ENCODE data around the gene TMEM151B.

The TMEM151B gene

DNA sequence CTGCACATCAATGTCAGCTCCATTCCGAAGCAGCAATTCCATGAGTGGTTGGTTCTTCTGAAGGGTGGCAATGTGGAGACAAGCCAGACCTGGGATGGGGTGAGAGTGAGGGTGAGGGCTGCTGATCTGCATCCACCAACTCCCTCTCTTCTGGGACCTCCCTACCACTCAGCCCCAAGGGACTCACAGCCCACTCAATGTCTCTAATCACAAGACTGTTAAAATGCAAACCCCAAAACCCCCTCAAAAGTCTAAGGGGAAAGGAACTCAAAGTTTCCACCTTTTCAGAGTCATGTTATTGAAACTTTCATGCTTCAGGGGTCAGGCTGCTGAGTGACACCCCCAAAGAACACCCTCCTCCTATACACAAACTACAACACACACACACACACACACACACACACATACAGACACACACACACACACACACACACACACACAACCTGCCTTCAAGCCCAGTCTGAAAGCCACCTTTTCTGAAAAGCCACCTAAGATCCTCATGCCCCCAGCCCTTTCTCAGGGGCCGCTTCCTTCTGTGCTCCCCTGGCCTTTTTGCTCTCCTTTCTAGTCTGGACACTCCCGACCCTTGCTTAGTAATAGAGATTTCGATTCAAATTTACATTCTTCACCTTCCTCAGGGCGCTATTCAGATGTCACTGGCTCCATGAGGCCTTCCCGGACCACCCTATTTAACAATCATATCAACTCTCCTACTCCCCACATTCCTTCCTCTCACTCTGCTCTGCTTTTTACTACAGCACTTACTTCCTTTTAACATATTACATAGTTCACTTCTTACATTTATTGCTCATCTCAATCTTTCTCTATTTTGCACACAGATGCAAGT, 9.6 kb upstream of the TMEM151B start:
- Histone ChIP-seq H3K9me3 (ENCODE audit: control insufficient read depth, insufficient read depth, low read length) (no peaks in the 10 kb centered on the region), H3K27me3 (ENCODE audit: control insufficient read depth, insufficient read depth, low read length) (peaks cover 4% of the 10 kb centered on the region; the same call in 1 of the 2 replicates), H3K27ac (ENCODE audit: low read depth, low read length) (no peak overlapping the region), H3K36me3 (ENCODE audit: control insufficient read depth, insufficient read depth, low read length) (peaks cover 26% of the 10 kb centered on the region; the same call in 1 of the 2 replicates), H3K4me1 (ENCODE audit: control insufficient read depth, insufficient read depth, low read length) (peaks cover 20% of the 10 kb centered on the region), H3K9ac (ENCODE audit: low read depth, low read length) (no peak overlapping the region), H3K4me3 (ENCODE audit: low read depth, low read length) (no peak overlapping the region)

DNA sequence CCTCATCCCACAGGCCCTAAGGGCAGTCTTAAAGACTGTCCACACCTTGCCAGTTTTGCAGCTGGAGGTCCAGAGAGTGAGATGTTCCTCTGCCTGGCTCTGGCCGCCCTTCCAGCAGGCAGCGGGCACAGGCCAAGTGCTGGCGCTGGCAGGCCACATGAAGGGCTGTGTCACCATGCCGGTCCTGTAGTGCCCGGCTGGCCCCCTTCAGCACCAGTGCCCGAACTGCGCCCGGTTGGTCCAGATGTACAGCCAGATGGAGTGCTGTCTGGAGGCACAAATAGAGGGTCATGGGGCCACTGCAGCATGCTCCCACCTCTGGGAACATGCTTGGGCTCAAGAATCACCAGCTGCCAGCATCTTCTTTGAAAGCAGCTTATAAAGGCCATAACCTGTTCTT, 8.7 kb upstream of the TMEM151B start:
- H3K27ac ChIP-seq (ENCODE audit: low read depth, low read length), result no peak overlapping the region
- no peak overlapping the region for H3K4me3 ChIP-seq (ENCODE audit: low read depth, low read length)
- no peak overlapping the region for H3K9ac ChIP-seq (ENCODE audit: low read depth, low read length)
- peaks cover 23% of the 10 kb centered on the region; the same call in 1 of the 2 replicates for H3K36me3 ChIP-seq (ENCODE audit: control insufficient read depth, insufficient read depth, low read length)
- no peaks in the 10 kb centered on the region for H3K9me3 ChIP-seq (ENCODE audit: control insufficient read depth, insufficient read depth, low read length)
- H3K27me3 ChIP-seq (ENCODE audit: control insufficient read depth, insufficient read depth, low read length), result peaks cover 4% of the 10 kb centered on the region; the same call in 1 of the 2 replicates
- peaks cover 20% of the 10 kb centered on the region for H3K4me1 ChIP-seq (ENCODE audit: control insufficient read depth, insufficient read depth, low read length)

DNA sequence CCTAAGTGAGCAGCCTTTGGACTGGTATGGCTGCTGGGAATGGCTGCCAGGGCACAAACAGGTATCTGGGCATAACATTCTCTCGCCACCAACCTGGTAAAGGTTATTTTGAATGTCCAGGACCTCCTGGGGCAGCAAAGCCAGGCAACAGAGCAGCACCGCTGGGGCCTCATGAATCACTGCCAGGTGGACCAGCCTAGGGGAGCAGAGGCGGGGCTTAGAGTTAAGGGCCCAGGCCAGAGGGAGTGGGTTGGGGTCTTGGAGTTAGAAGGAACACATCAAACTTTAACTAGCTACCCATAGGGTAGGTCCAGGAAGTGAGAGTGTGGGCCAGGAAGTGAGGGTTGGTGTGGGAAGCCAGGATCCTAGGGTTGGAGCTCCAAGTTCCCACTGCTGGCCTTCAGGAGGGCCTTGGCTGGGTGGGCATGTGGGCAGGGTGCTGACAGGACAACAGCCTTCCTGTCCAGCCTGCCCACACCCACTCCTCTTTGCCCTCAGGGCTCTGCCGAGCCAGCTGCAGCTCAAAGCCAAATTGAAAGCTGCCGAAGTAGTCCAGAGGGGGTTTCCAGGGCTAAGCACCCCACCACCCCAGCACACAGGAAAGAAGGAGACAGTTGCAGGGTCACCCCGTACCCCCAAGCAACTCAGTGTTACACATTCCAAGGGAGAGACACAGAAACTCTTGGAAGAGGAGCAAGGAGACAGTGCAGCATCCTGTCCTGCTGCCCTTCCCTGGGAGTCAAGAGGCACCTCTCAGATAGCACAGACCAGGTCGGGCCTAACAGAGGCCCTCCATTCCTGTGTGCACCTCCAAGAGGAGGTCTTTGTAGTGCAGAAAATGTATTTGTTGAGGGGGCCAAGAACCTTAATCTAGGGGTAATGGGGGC, 7.5 kb upstream of the TMEM151B start:
- H3K27ac ChIP-seq (ENCODE audit: low read depth, low read length), result no peak overlapping the region
- H3K9me3 ChIP-seq (ENCODE audit: control insufficient read depth, insufficient read depth, low read length), result no peaks in the 10 kb centered on the region
- H3K36me3 ChIP-seq (ENCODE audit: control insufficient read depth, insufficient read depth, low read length), result peaks cover 23% of the 10 kb centered on the region; the same call in 1 of the 2 replicates
- H3K9ac ChIP-seq (ENCODE audit: low read depth, low read length), result no peak overlapping the region; the same call in 1 of the 2 replicates
- peaks cover 4% of the 10 kb centered on the region; the same call in 1 of the 2 replicates for H3K27me3 ChIP-seq (ENCODE audit: control insufficient read depth, insufficient read depth, low read length)
- H3K4me3 ChIP-seq (ENCODE audit: low read depth, low read length), result peak overlapping the region; percentile 86
- H3K4me1 ChIP-seq (ENCODE audit: control insufficient read depth, insufficient read depth, low read length), result peaks cover 18% of the 10 kb centered on the region

DNA sequence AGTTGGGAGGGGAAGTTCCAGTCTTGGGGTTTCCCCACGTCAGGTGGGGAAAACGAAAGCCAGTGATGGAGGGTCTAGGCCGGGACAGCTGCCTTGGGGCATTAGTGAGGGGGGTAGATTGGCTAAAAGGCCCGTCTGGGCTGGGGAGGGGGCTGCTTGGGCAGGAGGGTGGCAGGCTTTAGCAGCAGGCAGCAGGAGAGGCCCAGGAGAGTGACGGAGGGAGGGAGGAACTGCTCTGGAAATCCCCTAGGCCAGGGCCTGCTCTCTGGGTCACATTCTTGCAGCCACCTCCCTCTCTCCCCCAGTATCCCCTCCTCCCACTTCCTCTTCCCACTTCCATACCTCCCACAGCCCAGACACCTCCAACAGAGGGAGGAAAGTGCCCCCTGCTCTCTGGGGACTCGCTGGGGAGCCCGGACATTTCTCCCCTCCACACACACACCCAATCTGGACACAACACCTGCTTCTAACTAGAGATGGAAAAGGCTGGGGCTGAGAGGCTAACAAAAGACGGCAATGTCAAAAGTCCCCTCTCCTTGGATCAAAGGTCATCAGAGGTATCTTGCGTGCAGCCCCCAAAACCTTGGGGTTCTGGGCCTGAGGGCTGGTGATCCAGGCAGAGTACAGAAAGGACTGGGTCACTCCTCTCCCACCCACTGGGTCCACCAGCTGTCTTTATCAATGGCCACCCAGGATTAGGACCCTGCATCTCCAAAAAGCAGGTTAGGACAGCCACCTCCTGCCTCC, 6.7 kb upstream of the TMEM151B start:
- Histone ChIP-seq H3K36me3 (ENCODE audit: control insufficient read depth, insufficient read depth, low read length) (peaks cover 18% of the 10 kb centered on the region; the same call in 1 of the 2 replicates), H3K9ac (ENCODE audit: low read depth, low read length) (no peak overlapping the region), H3K27ac (ENCODE audit: low read depth, low read length) (no peak overlapping the region), H3K4me1 (ENCODE audit: control insufficient read depth, insufficient read depth, low read length) (peaks cover 20% of the 10 kb centered on the region), H3K9me3 (ENCODE audit: control insufficient read depth, insufficient read depth, low read length) (no peaks in the 10 kb centered on the region), H3K27me3 (ENCODE audit: control insufficient read depth, insufficient read depth, low read length) (peaks cover 5% of the 10 kb centered on the region; the same call in 1 of the 2 replicates), H3K4me3 (ENCODE audit: low read depth, low read length) (peak overlapping the region; percentile 86)

DNA sequence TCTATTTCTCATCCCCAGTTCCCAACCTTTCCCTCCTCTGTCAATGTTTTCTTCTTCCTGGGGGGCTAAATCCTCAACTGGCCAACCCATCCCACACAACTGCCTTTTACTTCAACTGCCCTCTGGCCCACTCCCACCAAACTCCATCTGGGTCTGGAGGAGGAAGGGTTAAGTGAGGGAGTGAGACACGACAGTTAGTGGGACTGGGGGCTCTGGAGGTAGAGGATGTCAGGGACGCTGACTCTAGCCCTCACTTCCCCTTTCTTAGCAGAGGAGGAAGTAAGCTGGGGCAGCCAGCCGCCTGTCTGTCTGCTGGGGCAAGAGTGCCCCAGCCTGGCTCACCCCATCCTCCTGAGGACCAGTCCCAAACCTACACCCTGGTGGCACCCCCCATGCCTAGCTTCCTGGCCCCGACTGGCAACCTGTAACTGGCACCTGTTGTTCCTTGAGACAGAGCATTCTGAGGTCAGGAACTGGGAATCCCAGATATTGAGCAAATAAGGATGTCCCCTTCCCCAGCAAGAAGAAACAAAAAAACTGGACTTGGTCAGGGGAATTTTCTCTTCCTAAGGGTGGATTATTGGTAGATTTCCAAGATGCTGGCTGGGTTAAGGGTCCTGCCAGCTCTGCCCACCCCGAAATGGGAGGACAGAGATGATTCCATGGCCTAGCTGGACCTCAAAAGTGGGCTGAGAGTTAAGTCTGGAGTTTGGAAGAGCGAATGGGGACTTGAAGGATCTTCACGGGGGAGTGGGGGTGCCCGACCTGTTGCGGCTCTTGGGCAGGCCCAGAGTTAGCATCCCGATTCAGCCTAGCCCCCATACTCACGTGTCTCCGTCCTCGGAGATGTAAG, 5.9 kb upstream of the TMEM151B start:
- H3K4me1 ChIP-seq (ENCODE audit: control insufficient read depth, insufficient read depth, low read length), result peaks cover 26% of the 10 kb centered on the region
- peaks cover 14% of the 10 kb centered on the region for H3K27me3 ChIP-seq (ENCODE audit: control insufficient read depth, insufficient read depth, low read length)
- peak overlapping the region; percentile 86 for H3K4me3 ChIP-seq (ENCODE audit: low read depth, low read length)
- H3K9me3 ChIP-seq (ENCODE audit: control insufficient read depth, insufficient read depth, low read length), result no peaks in the 10 kb centered on the region
- H3K27ac ChIP-seq (ENCODE audit: low read depth, low read length), result no peak overlapping the region
- peaks cover 11% of the 10 kb centered on the region; the same call in 1 of the 2 replicates for H3K36me3 ChIP-seq (ENCODE audit: control insufficient read depth, insufficient read depth, low read length)
- peak overlapping the region; percentile 41; the same call in 1 of the 2 replicates for H3K9ac ChIP-seq (ENCODE audit: low read depth, low read length)

DNA sequence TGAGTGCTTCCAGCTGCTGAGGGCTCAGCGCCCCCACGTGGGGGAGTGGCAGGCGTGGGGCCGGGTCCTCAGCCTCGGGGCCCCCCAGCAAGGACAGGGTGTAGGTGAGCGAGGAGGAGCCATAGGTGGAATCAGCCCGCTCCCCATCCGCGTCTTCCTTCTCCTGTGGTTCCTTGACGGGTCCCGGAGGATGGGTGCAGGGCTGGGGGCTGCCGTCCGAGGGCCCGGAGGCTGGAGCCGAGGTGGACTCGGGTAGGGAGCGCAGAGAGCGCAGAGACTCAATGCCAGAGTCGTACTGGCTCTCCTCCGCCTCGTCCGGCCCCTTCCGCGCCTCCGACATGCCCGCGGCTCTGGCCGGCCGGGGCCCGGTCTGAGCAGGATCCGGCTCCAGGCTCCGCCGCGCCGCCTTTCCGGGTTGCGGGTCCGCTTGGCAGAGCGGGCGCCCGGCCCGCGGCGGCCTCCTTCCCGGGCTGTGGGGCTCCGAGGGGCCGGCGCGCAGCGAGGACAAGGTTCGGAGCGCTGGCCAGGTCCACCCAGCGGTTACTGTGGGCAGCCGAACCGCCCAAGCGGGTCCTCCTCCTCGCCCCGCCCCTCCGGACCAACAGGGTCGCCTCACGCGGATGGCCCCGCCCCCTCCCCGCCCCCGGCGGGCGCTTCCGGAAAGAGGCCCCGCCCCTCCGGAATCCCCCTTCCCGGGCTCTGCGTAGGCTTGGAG, 5.1 kb upstream of the TMEM151B start, which contains the start of gene NFKBIE:
Gene NFKBIE (minus strand): TSS at position 545 of the 715 bp plus-strand sequence. CDS start 205 bp downstream, at position 340.
- H3K9ac ChIP-seq (ENCODE audit: low read depth, low read length), result peak within 1 kb of the TSS; percentile 41; the same call in 1 of the 2 replicates
- H3K4me1 ChIP-seq (ENCODE audit: control insufficient read depth, insufficient read depth, low read length), result peaks cover 26% of the 10 kb centered on the region
- peak within 1 kb of the TSS; percentile 31 for H3K27ac ChIP-seq (ENCODE audit: low read depth, low read length)
- H3K36me3 ChIP-seq (ENCODE audit: control insufficient read depth, insufficient read depth, low read length), result peaks cover 4% of the 10 kb centered on the region; the same call in 1 of the 2 replicates
- H3K27me3 ChIP-seq (ENCODE audit: control insufficient read depth, insufficient read depth, low read length), result peaks cover 22% of the 10 kb centered on the region
- H3K9me3 ChIP-seq (ENCODE audit: control insufficient read depth, insufficient read depth, low read length), result no peaks in the 10 kb centered on the region
- peak within 1 kb of the TSS; percentile 86 for H3K4me3 ChIP-seq (ENCODE audit: low read depth, low read length)

DNA sequence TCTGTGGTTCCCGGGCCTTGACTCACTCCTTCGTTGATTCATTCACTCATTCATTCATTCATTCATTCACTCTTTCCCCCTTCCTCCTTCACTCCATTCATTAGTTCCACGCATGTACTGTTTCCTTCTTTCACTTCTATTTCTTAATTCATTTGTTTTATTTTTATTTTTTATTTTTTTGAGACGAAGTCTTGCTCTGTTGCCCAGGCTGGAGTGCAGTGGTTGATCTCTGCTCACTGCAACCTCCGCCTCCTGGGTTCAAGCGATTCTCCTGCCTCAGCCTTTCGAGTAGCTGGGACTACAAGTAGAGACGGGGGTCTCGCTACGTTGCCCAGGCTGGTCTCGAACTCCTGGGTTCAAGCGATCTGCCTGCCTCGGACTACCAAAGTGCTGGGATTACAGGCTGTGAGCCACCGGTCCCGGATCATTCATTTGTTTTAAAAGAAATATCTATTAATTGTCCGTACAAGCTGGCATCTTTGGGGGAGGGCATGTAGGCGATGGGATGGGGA, 4.5 kb upstream of the TMEM151B start:
- Histone ChIP-seq H3K36me3 (ENCODE audit: control insufficient read depth, insufficient read depth, low read length) (no peaks in the 10 kb centered on the region), H3K4me1 (ENCODE audit: control insufficient read depth, insufficient read depth, low read length) (peaks cover 26% of the 10 kb centered on the region), H3K4me3 (ENCODE audit: low read depth, low read length) (no peak overlapping the region; the same call in 1 of the 2 replicates), H3K9me3 (ENCODE audit: control insufficient read depth, insufficient read depth, low read length) (no peaks in the 10 kb centered on the region), H3K27ac (ENCODE audit: low read depth, low read length) (no peak overlapping the region), H3K9ac (ENCODE audit: low read depth, low read length) (no peak overlapping the region), H3K27me3 (ENCODE audit: control insufficient read depth, insufficient read depth, low read length) (peaks cover 22% of the 10 kb centered on the region)

DNA sequence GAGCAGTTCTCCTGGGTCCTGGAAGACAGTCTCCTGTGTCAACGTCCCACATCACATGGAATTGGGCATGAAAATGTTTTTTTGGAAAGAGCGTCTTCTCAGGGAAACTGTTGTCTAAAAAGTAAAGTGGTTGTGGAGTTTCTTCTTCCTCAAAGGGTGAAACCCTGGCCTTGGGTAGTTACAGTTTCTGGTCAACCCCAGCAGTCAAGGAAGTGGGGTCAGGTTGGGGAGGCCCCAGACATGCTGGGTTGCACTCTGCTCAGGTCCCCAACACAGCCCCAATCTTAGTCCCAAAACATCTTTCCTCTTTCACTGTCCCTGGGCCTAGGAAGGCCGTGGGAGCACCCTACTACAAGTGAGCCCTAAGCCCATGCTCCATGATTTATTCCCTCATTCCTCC, 3.9 kb upstream of the TMEM151B start:
- peaks cover 29% of the 10 kb centered on the region for H3K4me1 ChIP-seq (ENCODE audit: control insufficient read depth, insufficient read depth, low read length)

DNA sequence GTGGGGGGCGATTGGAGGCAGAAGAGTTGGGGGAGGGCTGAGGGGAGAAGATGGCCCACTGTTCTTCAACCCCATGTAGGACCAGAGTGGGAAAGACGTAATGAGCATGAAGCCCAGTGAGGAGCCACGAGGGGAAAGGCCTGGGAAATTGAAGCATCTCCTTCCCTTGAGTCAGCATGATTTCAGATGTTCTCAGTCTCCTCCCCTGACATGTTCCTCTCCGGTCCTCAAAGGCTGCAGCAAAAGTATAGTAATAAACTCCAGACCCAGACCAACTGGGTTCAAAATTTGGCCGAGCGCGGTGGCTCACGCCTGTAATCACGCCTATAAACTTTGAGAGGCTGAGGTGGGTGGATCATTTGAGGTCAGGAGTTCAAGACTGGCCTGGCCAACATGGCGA, 3.0 kb upstream of the TMEM151B start:
- H3K9me3 ChIP-seq (ENCODE audit: control insufficient read depth, insufficient read depth, low read length), result no peaks in the 10 kb centered on the region
- no peak overlapping the region for H3K9ac ChIP-seq (ENCODE audit: low read depth, low read length)
- H3K27ac ChIP-seq (ENCODE audit: low read depth, low read length), result no peak overlapping the region
- no peaks in the 10 kb centered on the region for H3K36me3 ChIP-seq (ENCODE audit: control insufficient read depth, insufficient read depth, low read length)
- H3K4me3 ChIP-seq (ENCODE audit: low read depth, low read length), result no peak overlapping the region
- peaks cover 36% of the 10 kb centered on the region for H3K4me1 ChIP-seq (ENCODE audit: control insufficient read depth, insufficient read depth, low read length)
- H3K27me3 ChIP-seq (ENCODE audit: control insufficient read depth, insufficient read depth, low read length), result peaks cover 22% of the 10 kb centered on the region

More for the DNA sequence above, 3.9 kb upstream of the TMEM151B start:
- Histone ChIP-seq H3K9me3 (ENCODE audit: control insufficient read depth, insufficient read depth, low read length) (no peaks in the 10 kb centered on the region), H3K36me3 (ENCODE audit: control insufficient read depth, insufficient read depth, low read length) (no peaks in the 10 kb centered on the region), H3K9ac (ENCODE audit: low read depth, low read length) (no peak overlapping the region), H3K27ac (ENCODE audit: low read depth, low read length) (no peak overlapping the region), H3K4me3 (ENCODE audit: low read depth, low read length) (no peak overlapping the region), H3K27me3 (ENCODE audit: control insufficient read depth, insufficient read depth, low read length) (peaks cover 22% of the 10 kb centered on the region)

All from HUES48 (cell line).